Measurements from ENCODE around the gene OR1F1.

DNA sequence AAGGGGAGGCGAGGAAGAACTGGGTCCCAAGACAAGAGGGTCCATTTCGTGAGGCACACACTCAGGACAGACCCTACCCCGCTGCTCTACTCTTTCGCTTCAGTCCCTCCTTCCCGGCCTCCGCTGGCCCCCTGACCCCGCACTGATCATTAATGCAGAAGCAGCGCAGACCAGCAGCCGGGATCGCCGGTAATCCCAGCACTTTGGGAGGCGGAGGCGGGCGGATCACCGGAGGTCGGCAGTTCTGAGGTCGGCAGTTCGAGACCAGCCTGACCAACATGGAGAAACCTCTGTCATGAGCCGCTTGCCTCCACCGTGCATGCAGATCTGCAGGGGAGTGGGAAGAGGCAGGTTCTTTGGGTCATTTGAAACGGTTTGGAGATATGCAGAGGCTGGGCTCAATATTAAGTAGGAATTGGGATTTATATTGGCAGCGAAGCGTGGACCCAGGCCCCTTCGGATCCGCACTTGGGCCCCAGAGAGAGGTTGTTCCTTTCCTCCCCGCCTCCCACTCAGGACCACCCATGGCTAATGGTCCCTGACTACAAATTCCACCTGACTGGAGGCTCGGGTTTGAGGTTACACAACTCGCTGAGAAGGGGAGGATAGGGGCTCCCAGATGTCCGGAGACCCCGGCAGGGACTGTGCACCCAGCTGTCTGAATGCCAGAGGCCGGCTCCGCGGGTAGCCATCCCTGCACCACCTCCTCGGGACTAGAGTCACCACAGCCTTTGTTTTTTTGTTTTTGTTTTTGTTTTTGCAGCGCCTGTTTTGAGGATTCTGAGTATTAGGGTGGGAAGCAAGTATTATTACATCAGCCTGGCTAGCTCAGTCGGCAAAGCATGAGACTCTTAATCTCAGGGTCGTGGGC lies 23.6 kb upstream of the OR1F1 start:
- TF ChIP-seq FOXM1 (IDR thresholded peaks at IDR 0.05; ENCODE audit: low read depth) = no peak
- TF ChIP-seq, protein P1, sequence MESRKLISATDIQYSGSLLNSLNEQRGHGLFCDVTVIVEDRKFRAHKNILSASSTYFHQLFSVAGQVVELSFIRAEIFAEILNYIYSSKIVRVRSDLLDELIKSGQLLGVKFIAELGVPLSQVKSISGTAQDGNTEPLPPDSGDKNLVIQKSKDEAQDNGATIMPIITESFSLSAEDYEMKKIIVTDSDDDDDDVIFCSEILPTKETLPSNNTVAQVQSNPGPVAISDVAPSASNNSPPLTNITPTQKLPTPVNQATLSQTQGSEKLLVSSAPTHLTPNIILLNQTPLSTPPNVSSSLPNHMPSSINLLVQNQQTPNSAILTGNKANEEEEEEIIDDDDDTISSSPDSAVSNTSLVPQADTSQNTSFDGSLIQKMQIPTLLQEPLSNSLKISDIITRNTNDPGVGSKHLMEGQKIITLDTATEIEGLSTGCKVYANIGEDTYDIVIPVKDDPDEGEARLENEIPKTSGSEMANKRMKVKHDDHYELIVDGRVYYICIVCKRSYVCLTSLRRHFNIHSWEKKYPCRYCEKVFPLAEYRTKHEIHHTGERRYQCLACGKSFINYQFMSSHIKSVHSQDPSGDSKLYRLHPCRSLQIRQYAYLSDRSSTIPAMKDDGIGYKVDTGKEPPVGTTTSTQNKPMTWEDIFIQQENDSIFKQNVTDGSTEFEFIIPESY (IDR thresholded peaks at IDR 0.05; ENCODE audit: borderline replicate concordance, low read depth) = no peak
- TF ChIP-seq, protein P2, sequence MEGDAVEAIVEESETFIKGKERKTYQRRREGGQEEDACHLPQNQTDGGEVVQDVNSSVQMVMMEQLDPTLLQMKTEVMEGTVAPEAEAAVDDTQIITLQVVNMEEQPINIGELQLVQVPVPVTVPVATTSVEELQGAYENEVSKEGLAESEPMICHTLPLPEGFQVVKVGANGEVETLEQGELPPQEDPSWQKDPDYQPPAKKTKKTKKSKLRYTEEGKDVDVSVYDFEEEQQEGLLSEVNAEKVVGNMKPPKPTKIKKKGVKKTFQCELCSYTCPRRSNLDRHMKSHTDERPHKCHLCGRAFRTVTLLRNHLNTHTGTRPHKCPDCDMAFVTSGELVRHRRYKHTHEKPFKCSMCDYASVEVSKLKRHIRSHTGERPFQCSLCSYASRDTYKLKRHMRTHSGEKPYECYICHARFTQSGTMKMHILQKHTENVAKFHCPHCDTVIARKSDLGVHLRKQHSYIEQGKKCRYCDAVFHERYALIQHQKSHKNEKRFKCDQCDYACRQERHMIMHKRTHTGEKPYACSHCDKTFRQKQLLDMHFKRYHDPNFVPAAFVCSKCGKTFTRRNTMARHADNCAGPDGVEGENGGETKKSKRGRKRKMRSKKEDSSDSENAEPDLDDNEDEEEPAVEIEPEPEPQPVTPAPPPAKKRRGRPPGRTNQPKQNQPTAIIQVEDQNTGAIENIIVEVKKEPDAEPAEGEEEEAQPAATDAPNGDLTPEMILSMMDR (IDR thresholded peaks at IDR 0.05) = no peak
- TF ChIP-seq GABPA (IDR thresholded peaks at IDR 0.05; ENCODE audit: low read depth) = no peak
- TF ChIP-seq POLR2AphosphoS5 (IDR thresholded peaks at IDR 0.05; ENCODE audit: low read depth, low read length) = no peak
- TF ChIP-seq CHD2 (IDR thresholded peaks at IDR 0.05; ENCODE audit: low read length, partially characterized antibody) = no peak
- no peak for TF ChIP-seq FOXJ3 (CRISPR knock-in tag; IDR thresholded peaks at IDR 0.05)
- TF ChIP-seq, protein P3, sequence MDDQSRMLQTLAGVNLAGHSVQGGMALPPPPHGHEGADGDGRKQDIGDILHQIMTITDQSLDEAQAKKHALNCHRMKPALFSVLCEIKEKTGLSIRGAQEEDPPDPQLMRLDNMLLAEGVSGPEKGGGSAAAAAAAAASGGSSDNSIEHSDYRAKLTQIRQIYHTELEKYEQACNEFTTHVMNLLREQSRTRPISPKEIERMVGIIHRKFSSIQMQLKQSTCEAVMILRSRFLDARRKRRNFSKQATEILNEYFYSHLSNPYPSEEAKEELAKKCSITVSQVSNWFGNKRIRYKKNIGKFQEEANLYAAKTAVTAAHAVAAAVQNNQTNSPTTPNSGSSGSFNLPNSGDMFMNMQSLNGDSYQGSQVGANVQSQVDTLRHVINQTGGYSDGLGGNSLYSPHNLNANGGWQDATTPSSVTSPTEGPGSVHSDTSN (IDR thresholded peaks at IDR 0.05) = no peak
